GM12892 (cell line): Measurements from ENCODE around the gene KIAA1671.

Experiments used
- POLR2A ChIP-seq: IDR thresholded peaks from 2 replicates; pipeline ENCODE4 v1.6.1; 2011; ENCODE audit warnings: low read depth, low read length, control low read depth
- POLR2AphosphoS5 ChIP-seq: IDR thresholded peaks from 2 replicates; pipeline ENCODE4 v1.6.1; 2011; ENCODE audit warnings: low read depth, low read length, control low read depth

- TF ChIP-seq POLR2A (no peak), POLR2AphosphoS5 (no peak)
Observed at GRCh38 chr22:25100402-25100801, 147.9 kb downstream of the KIAA1671 start.
